WTC11 (cell line): ENCODE measurements around the gene SLC2A5. TPM values are rescaled to one million over a fixed set of nuclear protein-coding genes. Genes with fewer than 3 reads are reported as not detected.

Experiments
- ATAC-seq: fragments of 200-7000 bp; cut with Tn5 transposase; 2 replicates; pipeline ENCODE4 v1.10.0; 2021; ENCODE audit warnings: mild to moderate bottlenecking, moderate library complexity
- CTCF ChIA-PET: fragments of 300-600 bp; sonication (Branson Sonifier 250); formaldehyde crosslinking; loops from one replicate; lab custom pipeline; 2021; ENCODE audit warnings: antibody characterized with exemption; lab: Charles Lee
- POLR2A ChIA-PET: fragments of 350-600 bp; sonication (Branson Sonifier 250); formaldehyde crosslinking; loops from one replicate; lab custom pipeline; 2021; ENCODE audit warnings: antibody characterized with exemption; lab: Charles Lee
- DNase-seq: peaks from one replicate; pipeline ENCODE4 v3.0.0; 2021; ENCODE audit warnings: low spot score
- H3K27ac Mint-ChIP-seq: 2 replicates; pipeline ENCODE4 v1.8.0; 2021; ENCODE audit warnings: mixed read lengths
- H3K27me3 Mint-ChIP-seq: 2 replicates; pipeline ENCODE4 v1.8.0; 2021; ENCODE audit warnings: low read depth, mild to moderate bottlenecking, moderate library complexity, mixed read lengths
- H3K36me3 Mint-ChIP-seq: 2 replicates; pipeline ENCODE4 v1.8.0; 2021; ENCODE audit warnings: mixed read lengths
- H3K4me1 Mint-ChIP-seq: 2 replicates; pipeline ENCODE4 v1.8.0; 2022; ENCODE audit warnings: mixed read lengths
- H3K4me3 Mint-ChIP-seq: 2 replicates; pipeline ENCODE4 v1.8.0; 2021; ENCODE audit warnings: mild to moderate bottlenecking, moderate library complexity, mixed read lengths
- H3K9me3 Mint-ChIP-seq: 2 replicates; pipeline ENCODE4 v1.8.0; 2021; ENCODE audit warnings: mixed read lengths
- AFF4 ChIP-seq: sonication (generic); formaldehyde crosslinking; IDR thresholded peaks from 2 replicates; pipeline ENCODE4 v1.8.1; 2023; ENCODE audit warnings: mild to moderate bottlenecking, missing genetic modification reagents, borderline replicate concordance
- ATF1 ChIP-seq: sonication (generic); formaldehyde crosslinking; IDR thresholded peaks from 2 replicates; pipeline ENCODE4 v1.8.1; 2023; ENCODE audit warnings: mild to moderate bottlenecking, moderate library complexity, missing genetic modification reagents
- CREM ChIP-seq: sonication (generic); formaldehyde crosslinking; IDR thresholded peaks from 2 replicates; pipeline ENCODE4 v1.8.1; 2022; ENCODE audit warnings: mild to moderate bottlenecking, missing genetic modification reagents, moderate library complexity
- E2F1 ChIP-seq: sonication (generic); formaldehyde crosslinking; IDR thresholded peaks from 2 replicates; pipeline ENCODE4 v1.8.0; 2022; ENCODE audit warnings: mild to moderate bottlenecking, missing genetic modification reagents
- FOXK1 ChIP-seq: sonication (generic); formaldehyde crosslinking; IDR thresholded peaks from 2 replicates; pipeline ENCODE4 v1.8.0; 2022; ENCODE audit warnings: mild to moderate bottlenecking, moderate library complexity, missing genetic modification reagents
- RORB ChIP-seq: fragments of 250-450 bp; sonication (Bioruptor Pico); IDR thresholded peaks from 2 replicates; pipeline ENCODE4 v1.9.0; 2021; ENCODE audit warnings: mild to moderate bottlenecking
- TCF7 ChIP-seq: sonication (generic); formaldehyde crosslinking; IDR thresholded peaks from 2 replicates; pipeline ENCODE4 v1.8.0; 2022; ENCODE audit warnings: mild to moderate bottlenecking, low read depth, missing genetic modification reagents, moderate library complexity
- TEAD1 ChIP-seq: sonication (generic); formaldehyde crosslinking; IDR thresholded peaks from 2 replicates; pipeline ENCODE4 v1.8.0; 2022; ENCODE audit warnings: mild to moderate bottlenecking, missing genetic modification reagents
- USF1 ChIP-seq: sonication (generic); formaldehyde crosslinking; IDR thresholded peaks from 2 replicates; pipeline ENCODE4 v1.8.0; 2022; ENCODE audit warnings: mild to moderate bottlenecking, missing genetic modification reagents
- ZBTB43 ChIP-seq: sonication (generic); formaldehyde crosslinking; IDR thresholded peaks from 2 replicates; pipeline ENCODE4 v1.8.1; 2023; ENCODE audit warnings: mild to moderate bottlenecking, missing genetic modification reagents
- ZNF219 ChIP-seq: sonication (generic); formaldehyde crosslinking; IDR thresholded peaks from 2 replicates; pipeline ENCODE4 v1.8.0; 2023; ENCODE audit warnings: missing genetic modification reagents, mild to moderate bottlenecking, borderline replicate concordance
- ZNF232 ChIP-seq: sonication (generic); formaldehyde crosslinking; IDR thresholded peaks from 2 replicates; pipeline ENCODE4 v1.8.0; 2022; ENCODE audit warnings: mild to moderate bottlenecking, missing genetic modification reagents
- ZNF317 ChIP-seq: sonication (generic); formaldehyde crosslinking; IDR thresholded peaks from 2 replicates; pipeline ENCODE4 v1.8.1; 2023; ENCODE audit warnings: low read depth, mild to moderate bottlenecking, moderate library complexity, missing genetic modification reagents, borderline replicate concordance
- ZNF416 ChIP-seq: fragments of 250-450 bp; sonication (Bioruptor Pico); IDR thresholded peaks from 2 replicates; pipeline ENCODE4 v1.9.0; 2021; ENCODE audit warnings: mild to moderate bottlenecking, inconsistent platforms
- ZNF671 ChIP-seq: fragments of 250-450 bp; sonication (Bioruptor Pico); IDR thresholded peaks from 2 replicates; pipeline ENCODE4 v1.8.0; 2021; ENCODE audit warnings: mild to moderate bottlenecking
- total RNA-seq: library from RNA; stranded (reverse); gene quantifications from 3 replicates; pipeline ENCODE4 v1.2.3, GENCODE V29; 2021
- TF ChIP-seq, protein P1 (sequence below): fragments of 250-450 bp; sonication (Bioruptor Pico); IDR thresholded peaks from 2 replicates; pipeline ENCODE4 v1.9.0; 2021; ENCODE audit warnings: mild to moderate bottlenecking
- TF ChIP-seq, protein P2 (sequence below): fragments of 250-450 bp; sonication (Bioruptor Pico); IDR thresholded peaks from 2 replicates; pipeline ENCODE4 v1.8.0; 2021; ENCODE audit warnings: mild to moderate bottlenecking

Gene SLC2A5
- total RNA-seq, 1 experiment from 2014 or later, result 0.04 TPM

DNA sequence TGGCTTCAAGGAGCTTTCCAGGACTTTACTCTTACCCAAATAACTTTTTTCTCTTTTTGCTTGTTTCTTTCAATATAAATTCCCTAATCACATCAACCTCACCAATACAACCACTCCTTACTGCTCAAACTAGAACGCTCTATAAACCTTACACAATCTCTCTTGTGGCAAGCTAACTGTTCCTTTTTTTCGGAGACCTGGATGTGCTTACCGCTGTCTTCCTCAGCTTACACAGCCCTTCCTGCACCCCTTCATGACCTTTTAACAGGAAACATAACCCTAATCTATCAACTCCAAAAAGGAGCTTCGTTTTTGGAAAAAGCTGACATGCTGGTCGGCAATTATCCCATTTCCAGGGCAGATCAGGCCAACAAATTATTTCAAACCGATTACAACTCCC, 24.1 kb upstream of the SLC2A5 start:
- Mint-ChIP-seq H3K4me1 (no peaks in the 10 kb centered on the region), H3K27ac (no peak overlapping the region), H3K4me3 (no peak overlapping the region), H3K9me3 (peaks cover 40% of the 10 kb centered on the region), H3K36me3 (peaks cover 39% of the 10 kb centered on the region), H3K27me3 (peaks cover 8% of the 10 kb centered on the region)
- ATAC-seq (no peak), DNase-seq (no peak)
- POLR2A ChIA-PET, result no interaction called here
- CTCF ChIA-PET, result no interaction called here
- no peak for TF ChIP-seq USF1 (CRISPR knock-in tag)
- TF ChIP-seq TEAD1 (CRISPR knock-in tag), result no peak
- TF ChIP-seq ZNF219 (CRISPR knock-in tag), result no peak
- no peak for TF ChIP-seq RORB
- no peak for TF ChIP-seq ZNF232 (CRISPR knock-in tag)
- no peak for TF ChIP-seq FOXK1 (CRISPR knock-in tag)
- no peak for TF ChIP-seq ZBTB43 (CRISPR knock-in tag)
- TF ChIP-seq E2F1 (CRISPR knock-in tag), result no peak
- no peak for TF ChIP-seq CREM

DNA sequence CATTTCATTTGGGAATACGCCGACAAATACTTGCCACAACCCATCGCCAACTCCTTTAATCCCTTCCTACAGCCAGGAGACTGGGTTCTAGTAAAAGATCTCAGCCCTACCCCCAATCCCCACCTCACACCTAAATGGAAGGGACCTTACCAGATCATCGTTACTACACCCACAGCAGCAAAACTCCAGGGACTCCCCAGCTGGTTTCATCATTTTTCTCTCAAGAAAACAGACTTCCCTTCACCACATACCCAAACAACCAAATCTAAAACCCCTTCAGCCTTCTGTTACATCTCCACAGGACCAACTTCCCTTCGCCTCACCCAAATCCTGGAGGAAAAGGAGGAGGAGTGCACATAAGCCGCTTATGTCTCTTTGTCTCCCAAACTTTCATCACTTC, 23.7 kb upstream of the SLC2A5 start:
- TF ChIP-seq TCF7, result no peak
- TF ChIP-seq ZNF671, result no peak
- TF ChIP-seq ZNF219 (CRISPR knock-in tag), result no peak
- TF ChIP-seq, protein P1, sequence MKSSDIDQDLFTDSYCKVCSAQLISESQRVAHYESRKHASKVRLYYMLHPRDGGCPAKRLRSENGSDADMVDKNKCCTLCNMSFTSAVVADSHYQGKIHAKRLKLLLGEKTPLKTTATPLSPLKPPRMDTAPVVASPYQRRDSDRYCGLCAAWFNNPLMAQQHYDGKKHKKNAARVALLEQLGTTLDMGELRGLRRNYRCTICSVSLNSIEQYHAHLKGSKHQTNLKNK (CRISPR knock-in tag), result no peak
- TF ChIP-seq ZNF317, result no peak
- TF ChIP-seq ATF1 (CRISPR knock-in tag), result no peak
- TF ChIP-seq ZNF416 (CRISPR knock-in tag), result no peak
- TF ChIP-seq ZBTB43 (CRISPR knock-in tag), result no peak
- TF ChIP-seq, protein P2, sequence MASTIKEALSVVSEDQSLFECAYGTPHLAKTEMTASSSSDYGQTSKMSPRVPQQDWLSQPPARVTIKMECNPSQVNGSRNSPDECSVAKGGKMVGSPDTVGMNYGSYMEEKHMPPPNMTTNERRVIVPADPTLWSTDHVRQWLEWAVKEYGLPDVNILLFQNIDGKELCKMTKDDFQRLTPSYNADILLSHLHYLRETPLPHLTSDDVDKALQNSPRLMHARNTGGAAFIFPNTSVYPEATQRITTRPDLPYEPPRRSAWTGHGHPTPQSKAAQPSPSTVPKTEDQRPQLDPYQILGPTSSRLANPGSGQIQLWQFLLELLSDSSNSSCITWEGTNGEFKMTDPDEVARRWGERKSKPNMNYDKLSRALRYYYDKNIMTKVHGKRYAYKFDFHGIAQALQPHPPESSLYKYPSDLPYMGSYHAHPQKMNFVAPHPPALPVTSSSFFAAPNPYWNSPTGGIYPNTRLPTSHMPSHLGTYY (CRISPR knock-in tag), result no peak
- no peak for TF ChIP-seq AFF4 (CRISPR knock-in tag)
- CTCF ChIA-PET, result no interaction called here
- ATAC-seq (no peak), DNase-seq (no peak)
- peaks cover 8% of the 10 kb centered on the region for H3K27me3 Mint-ChIP-seq
- H3K9me3 Mint-ChIP-seq, result peaks cover 39% of the 10 kb centered on the region
- no peak overlapping the region for H3K4me3 Mint-ChIP-seq
- peaks cover 37% of the 10 kb centered on the region for H3K36me3 Mint-ChIP-seq
- H3K27ac Mint-ChIP-seq, result no peak overlapping the region
- H3K4me1 Mint-ChIP-seq, result no peaks in the 10 kb centered on the region
- POLR2A ChIA-PET, result no interaction called here
